ENCODE results near the gene CERS3.
A peak's percentile ranks its signal among the peaks of the same experiment; 100 is the strongest.

CERS3 gene

GRCh38 chr15:100528833-100529428, at the start of gene CERS3:
Gene CERS3 (minus strand): TSS chr15:100528950. CDS start chr15:100501849, 27,101 bp downstream.
- no peak within 1 kb of the TSS for H3K4me3 ChIP-seq (ENCODE audit: low read depth, low read length)
- no peak for DNase-seq (ENCODE audit: low read depth)

GRCh38 chr15:100573526-100573925, 44.8 kb upstream of the CERS3 start:
- DNase-seq (ENCODE audit: low read depth) = no peak
- H3K4me3 ChIP-seq (ENCODE audit: low read depth, low read length) = no peak overlapping the region

DNA sequence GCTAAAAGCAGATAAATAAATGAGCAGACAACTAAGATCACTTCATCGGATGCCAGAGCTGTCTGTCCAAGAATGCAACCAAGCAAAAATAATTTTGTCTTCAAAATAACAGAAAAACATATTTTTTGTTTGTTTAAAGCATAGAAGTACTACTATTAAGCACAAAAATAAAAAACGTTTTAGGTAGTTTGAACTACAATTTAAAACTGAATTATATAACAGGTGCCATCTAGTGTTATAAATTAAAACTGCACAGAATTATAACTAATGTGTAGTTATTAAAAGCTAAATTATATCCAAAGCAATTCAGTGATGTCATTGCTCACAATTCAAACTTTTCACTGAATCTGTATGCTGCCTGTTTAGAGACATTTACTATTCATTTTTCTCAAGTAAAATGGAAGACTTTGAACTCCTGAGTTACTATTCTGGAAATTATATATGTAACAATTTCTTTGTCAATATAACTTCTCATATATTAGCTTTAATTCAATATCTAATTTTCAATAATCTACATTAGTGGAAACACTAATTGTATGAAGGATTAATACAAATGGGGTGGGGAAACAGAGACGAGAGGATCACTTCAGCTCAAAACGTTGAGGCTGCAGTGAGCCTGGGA, 43.7 kb upstream of the CERS3 start:
- no peak for DNase-seq (ENCODE audit: low read depth)
- H3K4me3 ChIP-seq (ENCODE audit: low read depth, low read length) = no peak overlapping the region

DNA sequence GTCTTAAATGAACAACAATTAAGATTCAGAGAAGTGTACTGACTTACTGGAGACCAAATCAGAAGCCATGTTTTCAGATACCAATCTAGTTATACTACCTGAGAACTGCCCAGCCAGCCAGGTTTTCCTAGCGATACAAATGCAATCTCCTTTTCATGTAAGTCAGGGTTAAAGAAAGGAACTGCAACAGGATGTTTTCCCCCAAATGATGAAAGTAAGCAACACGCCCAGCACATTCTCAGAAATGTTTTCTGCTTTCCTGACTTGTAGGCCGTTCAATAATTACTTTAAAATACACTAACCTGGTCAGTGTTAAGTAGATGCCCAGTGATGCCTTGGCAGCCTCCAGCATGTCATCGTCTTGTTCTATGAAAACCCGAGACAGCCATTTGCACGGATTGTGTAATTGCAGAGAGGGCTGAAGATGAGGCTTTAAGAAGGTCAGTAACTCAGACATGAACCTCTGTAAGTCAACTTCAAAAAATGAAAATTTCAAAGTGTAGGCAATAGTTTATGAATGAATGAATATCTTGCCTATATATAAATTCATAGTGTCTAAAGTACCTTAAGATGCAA, 42.9 kb upstream of the CERS3 start:
- no peak overlapping the region for H3K4me3 ChIP-seq (ENCODE audit: low read depth, low read length)
- DNase-seq (ENCODE audit: low read depth) = no peak

GRCh38 chr15:100570735-100571313, 42.1 kb upstream of the CERS3 start:
- no peak overlapping the region for H3K4me3 ChIP-seq (ENCODE audit: low read depth, low read length)
- no peak for DNase-seq (ENCODE audit: low read depth)

DNA sequence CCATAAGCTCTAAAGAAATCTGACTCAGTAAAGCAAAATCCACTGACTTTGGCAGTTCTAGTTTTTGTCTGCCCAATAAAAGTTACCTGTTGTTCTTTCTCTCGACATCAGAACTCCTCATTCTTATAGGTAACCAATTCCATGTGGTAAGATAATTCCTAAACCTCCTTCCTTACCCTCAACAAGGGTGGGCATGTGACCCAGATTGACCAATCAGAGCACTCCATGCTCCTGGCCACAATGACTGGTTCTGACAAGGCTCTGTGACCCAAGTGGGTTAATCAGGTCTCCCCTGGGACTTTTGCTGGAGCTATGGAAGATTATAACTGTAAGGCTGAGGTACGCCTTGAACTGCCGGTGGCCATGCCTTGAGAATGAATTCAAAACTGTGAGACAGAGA, 41.5 kb upstream of the CERS3 start:
- no peak for DNase-seq (ENCODE audit: low read depth)
- no peak overlapping the region for H3K4me3 ChIP-seq (ENCODE audit: low read depth, low read length)

DNA sequence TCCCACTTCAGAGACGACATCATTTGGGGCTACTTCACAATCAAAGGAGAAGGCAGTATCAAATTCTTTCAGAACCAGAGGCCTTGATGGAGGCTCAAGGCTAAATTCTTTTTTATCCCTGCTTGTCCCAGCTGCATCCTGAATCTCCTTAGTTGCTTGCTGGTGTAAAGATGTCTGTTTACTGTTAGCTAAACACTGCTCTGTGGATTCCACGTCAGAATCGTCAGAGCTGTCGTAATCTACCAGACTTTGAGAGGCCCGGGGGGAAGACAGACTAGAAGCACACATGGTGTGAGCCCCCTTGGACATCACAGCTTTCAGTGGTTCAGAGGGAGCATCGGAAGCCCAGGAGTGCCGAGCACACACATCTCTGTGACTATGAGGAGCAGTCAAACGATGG, 40.6 kb upstream of the CERS3 start:
- no peak for DNase-seq (ENCODE audit: low read depth)
- H3K4me3 ChIP-seq (ENCODE audit: low read depth, low read length) = no peak overlapping the region

- no peak overlapping the region for H3K4me3 ChIP-seq (ENCODE audit: low read depth, low read length)
- no peak for DNase-seq (ENCODE audit: low read depth)
Observed at GRCh38 chr15:100566850-100567628, 38.3 kb upstream of the CERS3 start.

GRCh38 chr15:100565591-100565990, 36.8 kb upstream of the CERS3 start:
- no peak for DNase-seq (ENCODE audit: low read depth)
- no peak overlapping the region for H3K4me3 ChIP-seq (ENCODE audit: low read depth, low read length)

DNA sequence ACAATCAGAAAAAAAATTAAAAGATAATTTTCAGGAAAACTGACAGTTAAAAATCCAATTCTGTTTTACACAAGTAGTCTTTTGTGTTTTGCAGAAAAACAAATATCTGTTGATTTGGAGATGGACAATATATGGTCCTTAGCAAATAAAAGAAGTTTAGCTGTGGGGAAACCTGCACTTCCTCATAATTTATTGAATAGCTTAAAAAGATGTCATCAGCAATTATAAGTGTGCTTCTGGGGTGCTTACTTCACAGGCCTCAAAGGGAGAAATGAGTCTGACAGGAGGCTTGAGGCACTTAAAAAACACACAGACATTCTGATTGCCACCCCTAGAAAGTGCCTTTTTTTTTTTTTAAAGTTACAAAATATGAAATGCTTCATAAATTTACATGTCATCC, 31.6 kb upstream of the CERS3 start:
- no peak overlapping the region for H3K4me3 ChIP-seq (ENCODE audit: low read depth, low read length)
- no peak for DNase-seq (ENCODE audit: low read depth)

- no peak overlapping the region for H3K4me3 ChIP-seq (ENCODE audit: low read depth, low read length)
- peak; percentile 77 for DNase-seq (ENCODE audit: low read depth)
Observed at GRCh38 chr15:100559330-100559729, 30.6 kb upstream of the CERS3 start.

DNA sequence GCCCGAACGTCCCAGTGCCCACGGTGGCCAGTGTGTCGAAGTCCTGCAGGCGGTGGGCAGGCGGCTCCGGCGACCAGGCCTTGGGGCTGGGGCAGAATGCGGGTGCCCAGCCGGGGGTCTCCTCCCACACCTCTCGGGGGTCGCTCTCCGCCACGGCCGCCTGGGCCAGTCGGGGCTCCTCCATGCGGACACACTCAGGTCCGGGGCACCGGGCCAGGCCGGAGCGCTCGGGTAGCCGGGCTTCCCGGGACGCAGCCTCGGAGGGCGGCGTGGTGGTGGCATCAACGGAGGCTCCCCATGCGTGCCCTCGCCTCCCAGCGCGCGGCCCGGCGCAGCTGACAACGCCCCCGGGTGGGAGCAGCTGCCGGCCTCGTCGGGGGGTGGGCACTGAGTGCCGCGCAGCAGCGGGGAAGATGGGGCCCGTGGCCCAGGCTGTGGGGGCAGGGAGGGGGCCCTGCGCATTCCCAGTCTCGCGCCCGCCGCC, 30.1 kb upstream of the CERS3 start:
- no peak overlapping the region for H3K4me3 ChIP-seq (ENCODE audit: low read depth, low read length)
- no peak for DNase-seq (ENCODE audit: low read depth)

- no peak overlapping the region for H3K4me3 ChIP-seq (ENCODE audit: low read depth, low read length)
- DNase-seq (ENCODE audit: low read depth) = no peak
Observed at GRCh38 chr15:100553468-100553867, 24.7 kb upstream of the CERS3 start.

DNA sequence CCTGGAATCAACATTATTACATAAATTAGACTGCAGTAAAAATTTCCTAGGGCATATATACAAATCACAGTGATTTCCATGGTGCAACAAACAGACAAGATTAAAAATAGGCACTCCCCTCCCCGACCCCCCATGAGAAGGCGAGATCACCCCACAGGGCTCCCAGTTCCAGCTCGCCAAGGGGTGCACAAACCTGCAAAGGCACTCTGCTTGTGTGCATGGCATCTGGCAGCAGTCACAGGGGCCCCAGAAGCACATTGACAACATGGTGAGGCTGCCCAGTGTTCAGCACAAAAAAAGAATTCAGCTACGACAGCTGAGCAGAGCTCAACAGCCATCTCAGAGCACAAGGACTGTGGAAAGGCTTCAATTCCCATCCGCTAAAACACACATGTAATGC, 19.2 kb upstream of the CERS3 start:
- DNase-seq (ENCODE audit: low read depth) = no peak
- no peak overlapping the region for H3K4me3 ChIP-seq (ENCODE audit: low read depth, low read length)

GRCh38 chr15:100544946-100545345, 16.2 kb upstream of the CERS3 start:
- no peak for DNase-seq (ENCODE audit: low read depth)
- no peak overlapping the region for H3K4me3 ChIP-seq (ENCODE audit: low read depth, low read length)

- no peak for DNase-seq (ENCODE audit: low read depth)
- no peak overlapping the region for H3K4me3 ChIP-seq (ENCODE audit: low read depth, low read length)
Observed at GRCh38 chr15:100544338-100544841, 15.6 kb upstream of the CERS3 start.

- no peak for DNase-seq (ENCODE audit: low read depth)
- no peak overlapping the region for H3K4me3 ChIP-seq (ENCODE audit: low read depth, low read length)
Observed at GRCh38 chr15:100542290-100542689, 13.5 kb upstream of the CERS3 start.

DNA sequence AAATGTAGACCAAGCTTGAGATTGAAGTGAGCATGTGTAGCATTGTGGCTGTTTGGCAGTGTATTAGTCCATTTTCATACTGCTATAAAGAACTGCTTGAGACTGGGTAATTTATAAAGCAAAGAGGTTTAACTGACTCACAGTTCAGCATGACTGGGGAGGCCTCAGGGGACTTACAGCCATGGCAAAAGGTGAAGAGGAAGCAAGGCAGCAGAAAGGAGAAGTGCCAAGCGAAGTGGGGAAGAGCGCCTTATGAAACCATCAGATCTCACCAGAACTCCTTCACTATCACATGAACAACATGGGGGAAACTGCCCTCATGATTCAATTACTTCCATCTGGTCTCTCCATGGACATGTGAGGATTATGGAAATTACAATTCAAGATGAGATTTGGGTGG, 8.6 kb upstream of the CERS3 start:
- DNase-seq (ENCODE audit: low read depth) = no peak

GRCh38 chr15:100536733-100537132, 8.0 kb upstream of the CERS3 start:
- no peak for DNase-seq (ENCODE audit: low read depth)
- no peak overlapping the region for H3K4me3 ChIP-seq (ENCODE audit: low read depth, low read length)

More for the DNA sequence above, 8.6 kb upstream of the CERS3 start:
- H3K4me3 ChIP-seq (ENCODE audit: low read depth, low read length) = no peak overlapping the region

DNA sequence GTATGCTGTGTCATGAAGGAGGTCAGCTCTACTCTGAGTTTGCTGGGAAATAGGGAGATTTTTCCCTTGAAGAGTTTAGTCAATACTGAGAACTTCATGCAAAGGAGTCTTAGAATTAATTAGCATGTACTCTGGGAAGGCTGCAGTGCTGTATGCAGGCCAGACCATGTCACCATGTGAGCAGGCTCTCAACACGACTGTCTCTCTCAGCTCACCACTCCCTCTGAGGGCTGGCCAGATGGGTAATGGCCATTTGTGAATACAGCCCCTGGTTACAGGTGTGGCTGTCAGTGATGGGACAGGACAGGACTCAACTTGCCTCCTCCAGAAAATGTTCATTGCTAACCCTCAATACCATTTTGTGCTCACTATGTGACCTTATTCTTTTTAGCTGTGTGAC, 5.1 kb upstream of the CERS3 start:
- DNase-seq (ENCODE audit: low read depth) = no peak
- no peak overlapping the region for H3K4me3 ChIP-seq (ENCODE audit: low read depth, low read length)
